ENCODE results near the gene SF3A1.

SF3A1 gene

GRCh38 chr22:30308518-30309230, 48.0 kb downstream of the SF3A1 start:
- FAIRE-seq (peak; percentile 90), DNase-seq (ENCODE audit: extremely low spot score, insufficient read length, low read depth) (no peak)

GRCh38 chr22:30308093-30308492, 48.6 kb downstream of the SF3A1 start:
- FAIRE-seq: no peak
- no peak for DNase-seq (ENCODE audit: extremely low spot score, insufficient read length, low read depth)

GRCh38 chr22:30307041-30307574, 49.6 kb downstream of the SF3A1 start:
- FAIRE-seq (no peak), DNase-seq (ENCODE audit: extremely low spot score, insufficient read length, low read depth) (no peak)

GRCh38 chr22:30306627-30307011, 50.1 kb downstream of the SF3A1 start:
- DNase-seq (ENCODE audit: extremely low spot score, insufficient read length, low read depth) (no peak), FAIRE-seq (no peak)

DNA sequence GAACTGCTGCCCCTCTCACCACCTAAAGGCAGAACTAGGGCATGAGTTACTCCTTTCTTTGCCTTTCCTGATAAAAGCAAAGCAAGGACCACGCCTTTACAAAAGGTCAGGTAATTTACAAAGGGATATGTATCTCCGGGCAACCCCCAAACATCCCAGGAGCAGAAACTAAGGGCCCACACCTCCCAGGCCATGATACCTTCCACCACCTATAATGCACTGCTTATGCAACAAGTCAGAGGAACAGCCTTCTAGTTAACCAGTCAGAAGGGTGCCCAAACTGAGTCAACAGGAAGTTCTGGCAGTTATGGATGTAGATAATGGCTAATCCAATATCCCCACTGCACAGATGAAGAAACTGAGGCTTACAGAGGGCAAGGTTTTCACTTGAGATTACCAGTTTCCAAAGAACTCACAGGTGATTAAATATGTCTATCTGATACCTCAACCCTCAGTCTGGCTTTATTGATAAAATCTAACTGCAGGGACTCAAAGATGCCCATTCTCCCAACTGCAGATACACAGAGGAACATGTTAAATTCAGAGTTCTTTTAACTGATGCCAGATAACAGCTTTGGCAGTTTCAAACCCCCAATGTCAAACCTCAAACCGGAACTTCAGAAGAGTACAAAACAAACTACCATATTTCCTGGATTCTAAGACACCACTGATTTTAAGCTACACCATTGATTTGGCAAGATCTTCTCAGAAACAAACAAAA, 50.6 kb downstream of the SF3A1 start:
- no peak for DNase-seq (ENCODE audit: extremely low spot score, insufficient read length, low read depth)
- FAIRE-seq: no peak

- DNase-seq (ENCODE audit: extremely low spot score, insufficient read length, low read depth) (no peak), FAIRE-seq (peak; percentile 99)
These were observed 51.2 kb downstream of the SF3A1 start for GRCh38 chr22:30305519-30305905.

DNA sequence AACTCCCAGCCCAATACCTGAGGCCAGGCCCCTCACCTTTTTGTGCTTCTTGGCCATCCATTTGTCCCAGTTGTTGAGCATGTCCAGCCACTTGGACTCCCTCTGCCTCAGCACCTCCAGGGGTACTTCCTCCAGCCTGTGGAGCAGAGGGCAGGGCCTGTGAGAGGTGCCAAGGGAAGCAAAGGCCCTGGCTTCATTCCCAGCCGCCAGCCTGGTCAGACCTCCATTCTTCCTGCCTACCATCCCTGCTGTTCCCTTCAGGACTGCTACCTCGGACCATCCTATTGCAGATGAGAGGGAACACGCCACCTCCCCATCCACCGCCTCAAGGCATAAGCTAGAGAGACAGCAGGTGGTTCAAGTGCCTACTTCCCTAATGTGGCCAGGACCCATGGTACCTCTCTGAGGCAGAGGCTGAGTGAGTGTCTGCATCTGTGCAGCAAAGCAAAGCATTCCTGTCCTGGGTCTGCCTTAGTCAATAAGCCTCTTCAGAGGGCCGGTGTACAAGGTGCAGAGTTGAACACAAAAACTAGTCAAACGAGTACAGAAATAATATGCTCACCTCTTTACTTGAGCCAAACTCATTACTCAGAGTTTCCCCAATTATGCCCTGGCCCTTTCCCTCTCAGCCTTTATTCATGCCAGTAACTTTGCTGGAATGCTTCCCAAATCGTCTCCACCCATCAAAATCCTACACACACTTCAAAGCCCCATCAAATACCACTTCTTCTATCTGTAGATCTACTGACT, 52.0 kb downstream of the SF3A1 start:
- peak; percentile 78 for FAIRE-seq
- no peak for DNase-seq (ENCODE audit: extremely low spot score, insufficient read length, low read depth)

DNA sequence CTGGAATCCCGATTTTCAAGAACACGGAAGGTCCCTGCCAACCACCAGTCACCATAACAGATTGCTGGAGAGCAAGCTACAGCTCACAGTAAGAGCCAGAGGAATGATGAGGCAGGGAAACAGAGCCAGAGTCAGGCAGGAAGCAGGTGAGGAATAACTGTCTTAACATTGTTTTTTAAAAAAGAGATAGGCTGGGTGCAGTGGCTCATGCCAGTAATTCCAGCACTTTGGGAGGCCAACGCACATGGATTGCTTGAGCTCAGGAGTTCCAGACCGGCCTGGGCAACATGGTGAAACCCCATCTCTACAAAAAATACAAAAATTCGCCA, 53.9 kb downstream of the SF3A1 start:
- FAIRE-seq (peak; percentile 75), DNase-seq (ENCODE audit: extremely low spot score, insufficient read length, low read depth) (no peak)

DNA sequence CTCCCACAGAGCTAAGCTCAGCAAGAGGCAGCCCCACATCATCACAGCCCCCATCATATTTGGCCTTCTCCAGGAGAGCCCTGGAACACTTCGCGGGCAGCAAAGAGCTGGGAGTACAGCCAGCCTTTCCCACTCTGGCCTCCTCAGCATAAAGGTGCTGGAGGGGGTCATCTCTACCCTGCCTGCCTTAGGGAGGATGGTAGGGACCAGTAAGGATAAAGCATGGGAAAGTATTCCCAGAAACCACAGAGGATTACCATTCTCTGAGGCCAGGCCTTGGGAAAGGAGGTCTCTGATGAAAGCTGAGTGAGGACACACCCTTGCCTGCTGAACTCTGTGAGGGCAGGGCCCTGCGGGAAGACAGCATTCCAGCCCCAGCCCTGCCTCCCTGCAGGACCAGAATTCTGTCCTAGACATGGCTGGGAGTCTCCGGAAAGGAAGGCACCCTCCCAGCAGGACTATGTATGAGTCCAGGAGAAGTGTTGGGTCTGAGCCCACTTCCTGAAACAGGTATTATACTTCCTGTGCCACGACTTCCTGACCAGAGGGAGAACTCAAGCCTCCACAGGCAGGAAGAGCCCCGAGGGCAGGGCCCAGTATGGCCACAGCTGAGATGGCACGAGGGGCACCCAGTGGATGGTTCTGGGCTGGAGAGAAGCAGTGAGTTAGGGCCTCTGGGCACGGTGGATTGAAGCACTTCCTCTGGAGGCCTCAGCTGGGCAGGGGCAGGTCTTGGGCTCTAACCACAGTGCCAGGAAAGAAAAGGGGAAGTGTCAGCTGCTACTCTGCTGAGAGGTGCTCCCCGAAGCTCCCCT, 54.5 kb downstream of the SF3A1 start:
- FAIRE-seq (no peak), DNase-seq (ENCODE audit: extremely low spot score, insufficient read length, low read depth) (no peak)

DNA sequence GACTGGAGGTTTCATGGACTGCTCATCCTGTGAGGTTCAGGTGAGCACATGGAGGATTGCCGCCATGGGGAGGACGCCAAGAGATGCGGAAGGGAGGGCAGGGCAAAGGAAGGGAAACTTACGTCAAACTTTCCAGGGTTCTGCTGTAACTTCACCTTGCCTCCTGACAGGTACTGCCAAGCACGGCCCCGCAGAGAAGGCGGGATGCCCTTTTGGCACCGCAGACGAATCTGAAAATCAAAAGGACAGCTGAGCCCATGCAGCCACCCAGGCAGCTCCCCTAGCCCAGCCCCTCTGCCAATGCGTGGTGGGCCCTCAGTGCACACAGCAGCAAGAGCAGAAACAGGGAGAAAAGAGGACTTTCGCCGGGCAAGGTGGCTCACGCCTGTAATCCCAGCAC, 57.4 kb downstream of the SF3A1 start:
- FAIRE-seq (no peak), DNase-seq (ENCODE audit: extremely low spot score, insufficient read length, low read depth) (no peak)

GRCh38 chr22:30297991-30298701, 58.5 kb downstream of the SF3A1 start:
- FAIRE-seq (no peak), DNase-seq (ENCODE audit: extremely low spot score, insufficient read length, low read depth) (no peak)

- DNase-seq (ENCODE audit: extremely low spot score, insufficient read length, low read depth) (no peak), FAIRE-seq (no peak)
These were observed 59.3 kb downstream of the SF3A1 start for GRCh38 chr22:30297276-30297990.

DNA sequence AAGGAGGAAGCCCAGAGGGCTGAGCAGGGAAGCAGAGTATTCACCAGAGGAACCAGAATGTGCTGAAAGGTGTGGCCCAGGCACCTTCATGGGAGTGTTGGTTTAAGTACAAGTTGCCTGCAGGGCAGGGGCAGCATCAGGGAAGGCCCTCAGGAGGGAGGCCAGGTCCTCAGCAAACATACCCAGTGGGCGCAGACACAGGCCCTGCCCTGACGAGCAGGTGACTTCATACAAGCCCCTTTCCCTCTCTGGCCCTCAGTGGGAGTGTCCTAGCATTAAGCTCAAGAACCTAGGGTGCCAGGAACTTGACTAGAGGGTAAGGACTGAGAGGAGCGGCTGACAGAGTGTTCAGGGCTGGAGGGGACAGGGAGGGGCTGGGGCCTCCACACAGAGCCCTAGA, 59.9 kb downstream of the SF3A1 start:
- FAIRE-seq: no peak

DNA sequence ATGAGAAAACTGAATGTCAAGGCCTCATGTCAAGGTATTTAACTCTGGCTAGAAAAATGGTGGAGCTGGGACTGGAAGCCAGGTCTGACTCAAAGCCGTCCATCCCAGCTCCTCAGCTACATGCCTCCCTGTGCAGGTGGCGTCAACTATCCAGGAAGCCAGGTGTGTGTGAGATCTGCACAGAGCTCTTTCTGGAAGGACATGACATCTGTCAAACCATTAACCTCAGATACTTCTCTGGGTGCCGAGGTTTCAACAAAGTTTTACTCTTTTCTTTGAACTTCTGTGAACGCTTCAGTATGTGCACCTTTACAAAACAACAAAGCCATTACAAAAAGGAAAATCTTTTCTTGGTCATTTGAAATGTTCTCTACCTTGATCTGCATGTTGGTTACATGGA, 60.4 kb downstream of the SF3A1 start:
- FAIRE-seq (no peak), DNase-seq (ENCODE audit: extremely low spot score, insufficient read length, low read depth) (no peak)

More for the DNA sequence above, 59.9 kb downstream of the SF3A1 start:
- no peak for DNase-seq (ENCODE audit: extremely low spot score, insufficient read length, low read depth)

DNA sequence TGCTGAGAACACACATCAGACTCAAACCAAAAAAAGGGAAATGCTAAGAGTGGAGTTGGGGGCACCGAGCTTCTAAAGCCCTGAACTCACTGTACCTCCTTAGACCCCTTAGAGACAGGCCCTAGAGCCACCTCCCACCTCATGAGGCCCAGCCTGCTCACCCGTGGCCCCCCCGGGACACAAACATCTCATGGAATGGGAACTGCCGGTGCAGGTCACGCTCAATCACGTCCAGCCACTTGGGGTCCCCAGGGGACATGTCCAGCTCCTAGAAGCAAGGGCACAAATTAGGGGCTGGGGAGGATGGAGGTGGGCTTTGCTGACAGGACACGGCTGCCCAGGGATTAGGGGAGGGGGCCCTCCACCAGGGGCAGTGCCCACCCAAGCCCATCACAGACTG, 61.1 kb downstream of the SF3A1 start:
- FAIRE-seq (no peak), DNase-seq (ENCODE audit: extremely low spot score, insufficient read length, low read depth) (no peak)

GRCh38 chr22:30294830-30295229, 61.9 kb downstream of the SF3A1 start:
- no peak for DNase-seq (ENCODE audit: extremely low spot score, insufficient read length, low read depth)

GRCh38 chr22:30294066-30294465, 62.6 kb downstream of the SF3A1 start:
- no peak for DNase-seq (ENCODE audit: extremely low spot score, insufficient read length, low read depth)

More at GRCh38 chr22:30294830-30295229, 61.9 kb downstream of the SF3A1 start:
- no peak for FAIRE-seq

DNA sequence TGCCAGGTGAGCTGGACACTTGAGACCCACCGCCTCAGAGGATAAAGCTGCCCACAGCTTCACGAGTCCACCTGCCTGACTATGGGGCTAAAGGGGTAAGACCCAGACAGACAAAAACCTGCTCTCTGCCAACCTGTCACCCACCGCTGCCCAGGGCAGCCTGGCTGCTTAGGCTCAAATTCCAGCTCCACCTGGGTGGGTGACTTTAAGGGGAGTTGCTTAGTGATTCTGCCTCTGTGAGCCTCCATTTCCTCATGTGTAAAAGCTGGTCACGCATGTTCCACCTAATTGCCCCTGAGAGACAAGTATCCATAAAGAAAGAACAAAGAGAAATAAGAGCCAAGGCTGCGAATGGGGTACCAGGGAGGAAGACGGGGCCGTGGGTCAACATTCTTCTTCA, 63.7 kb downstream of the SF3A1 start:
- DNase-seq (ENCODE audit: extremely low spot score, insufficient read length, low read depth): no peak

More at GRCh38 chr22:30294066-30294465, 62.6 kb downstream of the SF3A1 start:
- no peak for FAIRE-seq

More for the DNA sequence above, 63.7 kb downstream of the SF3A1 start:
- no peak for FAIRE-seq
